GM13977 (cell line): ENCODE results near the gene RANBP10.

ENCODE experiments used
- DNase-seq: peaks from one replicate; pipeline ENCODE4 v3.0.0; 2012; ENCODE audit warnings: low spot score
- in situ Hi-C: fragments of 300-500 bp; cut with MboI; formaldehyde crosslinking; loops from one replicate; pipeline ENCODE4 v1.12.0; 2022; ENCODE audit warnings: low sequenced_read_pairs, low pct_unique_long_range_greater_than_20kb, mixed read lengths, inconsistent platforms; ENCODE audit not compliant: unreplicated experiment
- TF ChIP-seq, protein P1 (sequence below): IDR thresholded peaks from 2 replicates; pipeline ENCODE4 v1.5.1; 2012; ENCODE audit warnings: mild to moderate bottlenecking, control low read depth; ENCODE audit not compliant: insufficient read depth; ENCODE audit errors: extremely low read depth, missing control alignments

RANBP10 gene

DNA sequence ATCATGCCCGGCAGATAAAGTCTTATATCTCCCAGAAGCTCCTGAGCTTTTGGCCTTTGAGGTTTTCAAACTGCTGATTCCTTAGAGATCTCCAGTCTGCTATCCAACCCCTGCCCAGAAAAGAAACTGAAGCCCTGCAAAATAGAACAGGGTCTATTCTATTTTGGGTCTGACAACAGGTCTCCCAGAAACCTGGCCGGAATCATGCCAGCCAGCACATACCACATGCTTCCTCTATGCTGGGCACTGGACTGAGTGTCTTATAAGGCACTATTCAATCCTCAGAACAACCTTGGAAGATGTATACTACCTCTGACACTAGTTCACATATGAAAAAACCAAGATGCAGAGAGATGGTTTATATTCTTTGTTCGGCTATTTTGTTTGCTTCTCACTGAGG lies 66.0 kb downstream of the RANBP10 start:
- in situ Hi-C loops, result no loop called here

DNA sequence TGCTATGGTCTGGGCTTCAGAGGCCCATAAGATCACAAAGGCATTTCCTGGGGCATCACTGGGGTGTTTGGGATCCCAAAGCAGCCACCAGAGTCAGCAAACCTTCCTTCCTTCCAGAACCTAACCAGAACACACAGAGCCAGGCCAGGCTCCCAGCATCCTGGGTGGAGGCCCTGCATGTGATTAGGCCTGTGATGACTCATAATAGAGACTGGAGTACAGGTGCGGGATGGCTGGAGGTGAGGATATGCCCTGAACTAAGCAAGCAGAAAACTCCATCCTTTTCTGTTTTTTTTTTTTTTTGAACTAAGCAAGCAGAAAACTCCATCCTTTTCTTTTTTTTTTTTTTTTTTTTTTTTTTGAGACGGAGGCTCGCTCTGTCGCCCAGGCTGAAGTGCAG lies 69.5 kb downstream of the RANBP10 start:
- TF ChIP-seq, protein P1, sequence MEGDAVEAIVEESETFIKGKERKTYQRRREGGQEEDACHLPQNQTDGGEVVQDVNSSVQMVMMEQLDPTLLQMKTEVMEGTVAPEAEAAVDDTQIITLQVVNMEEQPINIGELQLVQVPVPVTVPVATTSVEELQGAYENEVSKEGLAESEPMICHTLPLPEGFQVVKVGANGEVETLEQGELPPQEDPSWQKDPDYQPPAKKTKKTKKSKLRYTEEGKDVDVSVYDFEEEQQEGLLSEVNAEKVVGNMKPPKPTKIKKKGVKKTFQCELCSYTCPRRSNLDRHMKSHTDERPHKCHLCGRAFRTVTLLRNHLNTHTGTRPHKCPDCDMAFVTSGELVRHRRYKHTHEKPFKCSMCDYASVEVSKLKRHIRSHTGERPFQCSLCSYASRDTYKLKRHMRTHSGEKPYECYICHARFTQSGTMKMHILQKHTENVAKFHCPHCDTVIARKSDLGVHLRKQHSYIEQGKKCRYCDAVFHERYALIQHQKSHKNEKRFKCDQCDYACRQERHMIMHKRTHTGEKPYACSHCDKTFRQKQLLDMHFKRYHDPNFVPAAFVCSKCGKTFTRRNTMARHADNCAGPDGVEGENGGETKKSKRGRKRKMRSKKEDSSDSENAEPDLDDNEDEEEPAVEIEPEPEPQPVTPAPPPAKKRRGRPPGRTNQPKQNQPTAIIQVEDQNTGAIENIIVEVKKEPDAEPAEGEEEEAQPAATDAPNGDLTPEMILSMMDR, result no peak
- in situ Hi-C loops, result no loop called here
- no peak for DNase-seq

More for the DNA sequence above, 66.0 kb downstream of the RANBP10 start:
- TF ChIP-seq, protein P1, result no peak
- no peak for DNase-seq

DNA sequence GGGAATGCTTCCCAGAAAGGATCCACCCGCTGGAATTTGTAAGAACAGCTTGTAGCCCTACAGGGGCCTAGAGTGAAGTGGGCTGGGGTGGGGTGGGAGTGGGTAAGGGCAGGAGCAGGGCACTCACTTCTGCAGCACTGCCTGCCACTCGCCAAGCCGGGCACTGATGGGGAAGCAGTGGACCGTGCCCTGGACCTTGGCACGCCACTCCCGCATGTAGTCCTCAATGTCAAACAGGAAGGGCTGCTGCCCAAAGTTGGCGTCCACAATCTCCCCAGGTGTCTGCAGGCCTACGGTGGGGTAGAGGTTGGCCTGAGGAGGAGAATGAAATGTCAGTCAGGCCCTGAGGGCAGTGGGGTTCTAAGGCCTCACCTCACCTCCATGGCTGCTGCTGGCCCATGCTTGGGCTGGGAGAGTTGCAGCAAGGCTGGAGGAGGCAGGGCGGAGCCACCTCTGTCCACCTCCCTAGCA lies 71.6 kb downstream of the RANBP10 start:
- TF ChIP-seq, protein P1, result no peak
- no peak for DNase-seq
- in situ Hi-C loops, result no loop called here

DNA sequence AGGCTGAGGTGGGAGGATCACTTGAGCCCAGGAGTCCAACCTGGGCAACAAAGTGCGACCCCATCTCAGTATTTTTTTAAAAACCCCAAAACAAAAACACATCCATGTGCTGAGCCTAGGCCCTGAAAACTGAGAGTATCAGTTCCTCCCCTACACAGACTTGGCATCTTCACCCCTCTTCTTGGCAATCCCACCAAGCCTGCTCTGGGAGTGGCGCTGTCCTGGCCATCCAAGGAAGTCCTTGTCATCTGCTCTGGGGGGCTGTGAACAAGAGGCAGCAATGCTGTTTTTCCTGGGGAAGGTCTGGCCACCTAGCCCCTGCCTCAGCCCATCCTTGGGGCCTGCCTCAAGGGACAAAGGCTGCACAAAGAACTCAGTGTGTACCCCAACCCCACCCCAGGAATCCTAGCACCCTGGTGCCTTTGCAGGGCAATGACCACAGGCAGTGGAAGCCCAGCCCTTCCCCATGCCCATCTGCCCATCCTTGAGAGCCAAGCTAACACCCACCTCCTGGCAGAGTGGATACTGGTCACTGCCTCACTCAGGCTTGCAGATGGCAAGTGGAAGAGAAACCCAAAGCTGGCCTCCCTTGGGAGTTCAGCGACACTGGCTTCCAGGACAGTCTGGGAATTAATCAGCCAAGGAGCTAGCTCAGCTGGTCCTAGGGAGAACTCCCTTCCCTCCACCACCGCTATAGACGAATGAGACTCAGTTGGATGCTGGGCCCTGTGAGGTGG lies 72.5 kb downstream of the RANBP10 start:
- DNase-seq, result no peak

DNA sequence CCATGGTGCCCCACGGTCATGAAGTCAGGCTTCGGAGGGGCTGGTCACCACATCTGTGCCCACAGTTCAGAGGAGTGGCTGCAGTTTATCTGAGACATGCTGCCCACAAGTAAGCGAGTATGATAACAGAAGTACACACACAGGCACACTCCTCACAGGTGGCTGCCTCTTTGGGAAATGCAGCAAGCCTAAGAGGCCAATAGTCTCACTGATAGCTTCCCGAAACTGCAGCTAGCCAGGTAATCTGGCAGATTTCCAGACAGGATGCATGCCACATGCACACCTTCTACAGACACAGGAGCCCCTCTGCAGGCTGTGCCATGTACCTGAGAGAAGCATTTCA lies 74.6 kb downstream of the RANBP10 start:
- TF ChIP-seq, protein P1, result no peak
- in situ Hi-C loops, result no loop called here
- no peak for DNase-seq

More for the DNA sequence above, 72.5 kb downstream of the RANBP10 start:
- in situ Hi-C loops, result no loop called here
- TF ChIP-seq, protein P1, result no peak

DNA sequence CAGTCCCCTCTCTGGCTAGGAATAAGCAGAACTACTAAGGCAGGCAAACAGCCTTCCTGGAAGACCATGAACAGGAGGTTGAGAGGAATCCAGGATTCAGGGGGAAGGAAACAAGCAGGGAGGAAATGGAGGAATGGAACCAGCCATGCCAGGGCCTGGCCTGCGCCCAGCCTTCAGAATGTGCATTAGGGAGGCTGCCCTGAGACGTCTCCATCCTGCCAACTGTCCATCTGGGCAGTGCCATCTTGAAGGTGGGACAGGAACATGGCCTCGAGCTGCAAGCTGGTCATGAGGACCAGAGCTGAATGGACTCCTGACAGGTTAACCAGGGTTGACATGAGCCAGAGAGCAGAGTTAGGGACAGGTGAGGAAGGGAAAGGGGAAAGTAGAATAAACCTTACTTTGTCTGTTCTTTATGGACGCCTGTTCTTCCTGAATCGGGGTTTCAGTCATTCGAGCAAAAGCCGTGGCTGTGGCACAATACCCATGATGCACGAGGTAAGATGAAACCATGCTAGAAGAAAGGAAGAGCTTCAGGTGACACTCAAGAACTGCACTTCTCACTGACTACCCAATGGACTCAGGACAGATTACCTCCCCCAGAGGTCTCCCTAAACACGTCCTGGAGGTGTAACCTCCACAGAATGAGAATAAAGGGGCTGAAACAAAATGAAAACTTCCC lies 75.1 kb downstream of the RANBP10 start:
- DNase-seq, result no peak
- TF ChIP-seq, protein P1, result no peak
- in situ Hi-C loops, result no loop called here
